ENCODE results near the gene CYB5RL.

Gene CYB5RL

GRCh38 chr1:54228638-54229079 lies 28.8 kb upstream of the CYB5RL start:
- peaks cover 19% of the 10 kb centered on the region for H3K4me1 ChIP-seq
- no peaks in the 10 kb centered on the region for H3K9me3 ChIP-seq
- no peak for DNase-seq
- no peak overlapping the region for H3K4me3 ChIP-seq (ENCODE audit: low read depth, low read length)
- H3K27me3 ChIP-seq, result no peaks in the 10 kb centered on the region
- no peak for TF ChIP-seq CTCF (IDR thresholded peaks at IDR 0.05; ENCODE audit: low read depth, low read length)
- peaks cover 7% of the 10 kb centered on the region; the same call in 1 of the 2 replicates for H3K36me3 ChIP-seq

- Histone ChIP-seq H3K27me3 (no peaks in the 10 kb centered on the region), H3K36me3 (peaks cover 7% of the 10 kb centered on the region; the same call in 1 of the 2 replicates), H3K4me3 (ENCODE audit: low read depth, low read length) (no peak overlapping the region), H3K9me3 (no peaks in the 10 kb centered on the region), H3K4me1 (peaks cover 22% of the 10 kb centered on the region)
- peak; percentile 35 for DNase-seq
- TF ChIP-seq CTCF (IDR thresholded peaks at IDR 0.05; ENCODE audit: low read depth, low read length), result no peak
Measured at GRCh38 chr1:54227891-54228310, 28.1 kb upstream of the CYB5RL start.

GRCh38 chr1:54227091-54227602 lies 27.3 kb upstream of the CYB5RL start:
- H3K36me3 ChIP-seq, result peaks cover 7% of the 10 kb centered on the region; the same call in 1 of the 2 replicates
- no peaks in the 10 kb centered on the region for H3K9me3 ChIP-seq
- TF ChIP-seq CTCF (IDR thresholded peaks at IDR 0.05; ENCODE audit: low read depth, low read length), result no peak
- peak; percentile 74 for DNase-seq
- no peaks in the 10 kb centered on the region for H3K27me3 ChIP-seq
- peaks cover 25% of the 10 kb centered on the region for H3K4me1 ChIP-seq
- no peak overlapping the region for H3K4me3 ChIP-seq (ENCODE audit: low read depth, low read length)

GRCh38 chr1:54225986-54226559 lies 26.2 kb upstream of the CYB5RL start:
- H3K9me3 ChIP-seq, result no peaks in the 10 kb centered on the region
- no peak for DNase-seq
- H3K36me3 ChIP-seq, result peaks cover 7% of the 10 kb centered on the region; the same call in 1 of the 2 replicates
- no peak overlapping the region for H3K4me3 ChIP-seq (ENCODE audit: low read depth, low read length)
- peaks cover 25% of the 10 kb centered on the region for H3K4me1 ChIP-seq
- H3K27me3 ChIP-seq, result no peaks in the 10 kb centered on the region
- no peak for TF ChIP-seq CTCF (IDR thresholded peaks at IDR 0.05; ENCODE audit: low read depth, low read length)

- H3K27me3 ChIP-seq, result no peaks in the 10 kb centered on the region
- H3K4me1 ChIP-seq, result peaks cover 25% of the 10 kb centered on the region
- TF ChIP-seq CTCF (IDR thresholded peaks at IDR 0.05; ENCODE audit: low read depth, low read length), result no peak
- DNase-seq, result no peak
- H3K4me3 ChIP-seq (ENCODE audit: low read depth, low read length), result no peak overlapping the region
- H3K9me3 ChIP-seq, result no peaks in the 10 kb centered on the region
- peaks cover 7% of the 10 kb centered on the region; the same call in 1 of the 2 replicates for H3K36me3 ChIP-seq
Measured at GRCh38 chr1:54225378-54225777, 25.5 kb upstream of the CYB5RL start.

- H3K36me3 ChIP-seq, result peaks cover 7% of the 10 kb centered on the region; the same call in 1 of the 2 replicates
- H3K27me3 ChIP-seq, result no peaks in the 10 kb centered on the region
- no peak overlapping the region for H3K4me3 ChIP-seq (ENCODE audit: low read depth, low read length)
- no peak for DNase-seq
- H3K4me1 ChIP-seq, result peaks cover 25% of the 10 kb centered on the region
- H3K9me3 ChIP-seq, result no peaks in the 10 kb centered on the region
- no peak for TF ChIP-seq CTCF (IDR thresholded peaks at IDR 0.05; ENCODE audit: low read depth, low read length)
Measured at GRCh38 chr1:54224233-54224632, 24.4 kb upstream of the CYB5RL start.

All from BE2C (cell line).